GM12878 (cell line): ENCODE data around the gene IFIT2. TPM values are rescaled to one million over a fixed set of nuclear protein-coding genes. Genes with fewer than 3 reads are reported as not detected.

Experiments
- ATAC-seq: fragments of 200-7000 bp; cut with Tn5 transposase; 3 replicates; pipeline ENCODE4 v1.9.1; 2020; ENCODE audit warnings: mild to moderate bottlenecking, moderate library complexity
- BruUV-seq: library from RNA; stranded (reverse); fragments of 400-500 nt; replicated peaks from 2 replicates; lab custom pipeline; 2021; lab: Mats Ljungman, UMichigan
- CTCF ChIA-PET: fragments of 300-600 bp; sonication (Branson Sonifier 250); formaldehyde crosslinking; extraction: SDS; loops from one replicate; lab custom pipeline; 2021; ENCODE audit warnings: inconsistent platforms; lab: Yijun Ruan, JAX
- POLR2A ChIA-PET: fragments of 350-600 bp; formaldehyde crosslinking; extraction: SDS; loops from one replicate; lab custom pipeline; 2021; ENCODE audit warnings: inconsistent platforms; lab: Charles Lee
- RAD21 ChIA-PET: fragments of 300-600 bp; sonication (Branson Sonifier 250); formaldehyde crosslinking; loops from one replicate; lab custom pipeline; 2023; ENCODE audit warnings: antibody characterized with exemption; ENCODE audit not compliant: unreplicated experiment; lab: Charles Lee
- SMC1A ChIA-PET: fragments of 300-600 bp; sonication (Branson Sonifier 250); formaldehyde crosslinking; loops from one replicate; lab custom pipeline; 2023; ENCODE audit not compliant: unreplicated experiment, uncharacterized antibody; lab: Charles Lee
- DNase-seq: peaks from one replicate; pipeline ENCODE4 v3.0.0-alpha.2; 2011; ENCODE audit warnings: low read depth, low spot score
- FAIRE-seq: peaks from 3 replicates; lab custom pipeline; 2011; peaks lifted over from hg19 to GRCh38; lab: Jason Lieb, UNC
- H2AFZ ChIP-seq: 2 replicates; pipeline ENCODE4 v1.6.0; 2011; ENCODE audit warnings: low read depth, low read length, control low read depth; ENCODE audit not compliant: control insufficient read depth
- H3K27ac ChIP-seq: 2 replicates; pipeline ENCODE4 v1.5.1; 2011; ENCODE audit warnings: control low read depth; ENCODE audit not compliant: control insufficient read depth, insufficient read depth
- H3K27me3 ChIP-seq, 2 experiments: replicated peaks in 1 of 2; 2 replicates each; pipeline versions ENCODE4 v1.6.0 to v1.6.1; 2011; ENCODE audit warnings: low read length in 1 of 2; ENCODE audit not compliant: control insufficient read depth in 2 of 2, insufficient read depth in 2 of 2
- H3K36me3 ChIP-seq, 2 experiments: 2 replicates each; pipeline ENCODE4 v1.5.1; 2011; ENCODE audit warnings: low read length in 1 of 2; ENCODE audit not compliant: control insufficient read depth in 2 of 2, insufficient read depth in 2 of 2
- H3K4me1 ChIP-seq: 2 replicates; pipeline ENCODE4 v1.6.1; 2011; ENCODE audit warnings: mild to moderate bottlenecking, low read length, moderate library complexity, mixed read lengths; ENCODE audit not compliant: control insufficient read depth, insufficient read depth
- H3K4me2 ChIP-seq: 2 replicates; pipeline ENCODE4 v1.6.0; 2011; ENCODE audit warnings: control low read depth; ENCODE audit not compliant: control insufficient read depth, insufficient read depth
- H3K4me3 ChIP-seq: fragments of 200-600 bp; sonication (generic); 2 replicates; pipeline ENCODE4 v1.5.1; 2016
- H3K79me2 ChIP-seq: 2 replicates; pipeline ENCODE4 v1.6.0; 2011; ENCODE audit warnings: low read length; ENCODE audit not compliant: control insufficient read depth, insufficient read depth
- H3K9ac ChIP-seq: 2 replicates; pipeline ENCODE4 v1.8.0; 2011; ENCODE audit warnings: low read length, control low read depth, mixed read lengths; ENCODE audit not compliant: control insufficient read depth, insufficient read depth
- H3K9me3 ChIP-seq: replicated peaks from 3 replicates; pipeline ENCODE4 v1.5.1; 2011; ENCODE audit warnings: mild to moderate bottlenecking, low read length; ENCODE audit not compliant: control insufficient read depth, insufficient read depth
- H4K20me1 ChIP-seq: 2 replicates; pipeline ENCODE4 v1.6.0; 2011; ENCODE audit not compliant: control insufficient read depth, insufficient read depth
- ATF2 ChIP-seq: IDR thresholded peaks from 2 replicates; pipeline ENCODE4 v1.6.1; 2012; ENCODE audit warnings: low read length, inconsistent platforms
- BCL11A ChIP-seq: IDR thresholded peaks from 2 replicates; pipeline ENCODE4 v1.6.1; 2011; ENCODE audit warnings: low read depth, low read length
- CREB1 ChIP-seq: IDR thresholded peaks from 2 replicates; pipeline ENCODE4 v1.6.1; 2012; ENCODE audit warnings: low read depth, mild to moderate bottlenecking, inconsistent platforms
- EED ChIP-seq: sonication (generic); IDR thresholded peaks from 2 replicates; pipeline ENCODE4 v1.6.1; 2016; ENCODE audit warnings: antibody characterized with exemption, low read depth
- IKZF2 ChIP-seq, 2 experiments: fragments of 450-650 bp; IDR thresholded peaks; 2 replicates each; pipeline ENCODE4 v1.6.1; 2017; ENCODE audit warnings: mild to moderate bottlenecking in 2 of 2, moderate library complexity in 2 of 2
- IRF4 ChIP-seq: IDR thresholded peaks from 2 replicates; pipeline ENCODE4 v1.6.1; 2011; ENCODE audit warnings: low read depth, low read length
- MTA2 ChIP-seq: fragments of 450-650 bp; IDR thresholded peaks from 2 replicates; pipeline ENCODE4 v1.6.1; 2016; ENCODE audit warnings: low read depth, mild to moderate bottlenecking, moderate library complexity
- MTA3 ChIP-seq: IDR thresholded peaks from 2 replicates; pipeline ENCODE4 v1.6.1; 2012; ENCODE audit warnings: low read length, inconsistent platforms, borderline replicate concordance
- PBX3 ChIP-seq: IDR thresholded peaks from 2 replicates; pipeline ENCODE4 v1.6.1; 2011; ENCODE audit warnings: mild to moderate bottlenecking, low read depth, low read length, moderate library complexity; ENCODE audit not compliant: insufficient replicate concordance
- PML ChIP-seq: IDR thresholded peaks from 2 replicates; pipeline ENCODE4 v1.6.1; 2012; ENCODE audit warnings: low read length, inconsistent platforms
- POLR2AphosphoS2 ChIP-seq: IDR thresholded peaks from 2 replicates; pipeline ENCODE4 v1.6.1; 2011; ENCODE audit warnings: low read depth, mild to moderate bottlenecking, low read length, improper control_type of control experiment, moderate library complexity
- POU2F2 ChIP-seq: IDR thresholded peaks from 3 replicates; pipeline ENCODE4 v1.6.1; 2011; ENCODE audit warnings: low read depth, mild to moderate bottlenecking, low read length, borderline replicate concordance
- RAD51 ChIP-seq: fragments of 450-650 bp; IDR thresholded peaks from 2 replicates; pipeline ENCODE4 v1.6.1; 2016; ENCODE audit warnings: moderate library complexity, mild to moderate bottlenecking, inconsistent platforms
- RUNX3 ChIP-seq: IDR thresholded peaks from 2 replicates; pipeline ENCODE4 v1.6.1; 2012; ENCODE audit warnings: low read length, inconsistent platforms
- SKIL ChIP-seq: fragments of 450-650 bp; IDR thresholded peaks from 2 replicates; pipeline ENCODE4 v1.6.1; 2017; ENCODE audit warnings: mild to moderate bottlenecking, low read depth, inconsistent platforms; ENCODE audit not compliant: poor library complexity, severe bottlenecking
- ZBTB33 ChIP-seq: fragments of 450-650 bp; IDR thresholded peaks from 2 replicates; pipeline ENCODE4 v1.6.1; 2017; ENCODE audit warnings: mild to moderate bottlenecking
- ZNF24 ChIP-seq: fragments of 450-650 bp; IDR thresholded peaks from 2 replicates; pipeline ENCODE4 v1.6.1; 2017; ENCODE audit warnings: antibody characterized with exemption, mild to moderate bottlenecking
- ZNF384 ChIP-seq: IDR thresholded peaks from 2 replicates; pipeline ENCODE4 v1.6.1; 2012; ENCODE audit warnings: low read depth, mild to moderate bottlenecking, low read length, improper control_type of control experiment, borderline replicate concordance
- WGBS: methylation state at CpG from one replicate; pipeline ENCODE4 v1.1.6; 2016; ENCODE audit warnings: low lambda C conversion rate; ENCODE audit not compliant: insufficient replicate concordance, insufficient coverage; ENCODE audit errors: missing lambda C conversion rate; 5-methylcytosine and 5-hydroxymethylcytosine counted together
- in situ Hi-C: fragments of 300-500 bp; cut with MboI; formaldehyde crosslinking; loops from 9 replicates; pipeline ENCODE4 v1.14.3; 2018; ENCODE audit warnings: mixed read lengths
- intact Hi-C: fragments of 100-400 bp; cut with micrococcal nuclease; formaldehyde crosslinking; loops from one replicate; pipeline ENCODE4 v1.14.2; 2022; ENCODE audit not compliant: unreplicated experiment
- polyA plus RNA-seq, 11 experiments: library from polyadenylated mRNA; depleted of rRNA in 4 of 11; unstranded in 6 of 11; stranded (reverse) in 5 of 11; fragments of >200 nt; fragmentation: Nextera tagmentation in 4 of 11; fragmentation: Illumina TruSeq in 1 of 11; extraction: Ambion mirVana in 4 of 11; extraction: Trizol in 1 of 11; gene quantifications; 1 replicate in 1 of 11; 2 replicates in 10 of 11; pipeline versions ENCODE4 v1.2.1 to v1.2.3, GENCODE V29; 2011 to 2016; ENCODE audit warnings: inconsistent platforms in 2 of 11, missing spikeins in 2 of 11, low read depth in 1 of 11
- total RNA-seq, 4 experiments: library from RNA; depleted of rRNA in 3 of 4; stranded (reverse); fragments of >200 nt in 3 of 4; fragmentation: Illumina TruSeq in 1 of 4; extraction: Trizol in 1 of 4; gene quantifications; 2 replicates each; pipeline versions ENCODE4 v1.2.1 to v1.2.3, GENCODE V29; 2013 to 2021

Gene IFIT2
- total and polyA plus RNA-seq, 10 of the 15 experiments (the other 5 are each of a cell fraction or from before 2014, with no cell fraction given) = 5.2 to 14.8 (median 9.7) TPM

- H3K36me3 ChIP-seq = no peaks in the 10 kb centered on the region
- POLR2A ChIA-PET = interaction anchor here (0.5 to 1.4 kb wide), 4 partner anchors 10 to 21 kb away, joined by 3 to 6 read pairs (median 4); no protein-coding TSS in a partner anchor
- no peaks in the 10 kb centered on the region for H3K9me3 ChIP-seq
- H3K4me2 ChIP-seq = peak overlapping the region; percentile 81
- no peaks in the 10 kb centered on the region for H3K27me3 ChIP-seq
- WGBS = 0% methylated on average over 1 of the region's 1 CpG
- H2AFZ ChIP-seq = no peak overlapping the region
- FAIRE-seq (peak; percentile 95), DNase-seq (peak; percentile 82), ATAC-seq (peak; percentile 92)
- H3K9ac ChIP-seq = peak overlapping the region; percentile 32; the same call in 1 of the 2 replicates
- no peaks in the 10 kb centered on the region for H4K20me1 ChIP-seq
- H3K27ac ChIP-seq = peak overlapping the region; percentile 73
- H3K4me1 ChIP-seq = peaks cover 45% of the 10 kb centered on the region
- in situ Hi-C loops = no loop called here
- BruUV-seq = no TSS peak
- CTCF ChIA-PET = interaction anchor here (1.1 to 3.5 kb wide), 5 partner anchors 12 to 68 kb away, joined by 3 to 34 read pairs (median 5); partner anchors contain the start of gene IFIT2
- H3K4me3 ChIP-seq = peak overlapping the region; percentile 42
- no peaks in the 10 kb centered on the region for H3K79me2 ChIP-seq
- intact Hi-C loops = loop anchor here (1.0 kb wide), 1 partner anchor 18 kb away; no protein-coding TSS in a partner anchor
- RAD21 ChIA-PET = interaction anchor here (0.9 to 3.1 kb wide), 6 partner anchors 12 to 109 kb away, joined by 3 to 38 read pairs (median 8); partner anchors contain the start of gene IFIT2
- SMC1A ChIA-PET = interaction anchor here (0.9 to 8.3 kb wide), 6 partner anchors 12 to 134 kb away, joined by 3 to 97 read pairs (median 4); no protein-coding TSS in a partner anchor
- TF ChIP-seq ZBTB33 = no peak
- peak; percentile 63; the same call in 1 of the 2 replicates for TF ChIP-seq MTA3
- peak; percentile 58; the same call in 1 of the 2 replicates for TF ChIP-seq ZNF24
- no peak for TF ChIP-seq PBX3
- TF ChIP-seq RUNX3 = peak; percentile 89
- TF ChIP-seq EED = peak; percentile 92
- peak; percentile 80 for TF ChIP-seq BCL11A
- TF ChIP-seq POLR2AphosphoS2 = no peak
- peak; percentile 93 for TF ChIP-seq IRF4
- TF ChIP-seq RAD51 = 0 out of 2 replicates have a peak, but pooled peaks have one; percentile 10
- TF ChIP-seq POU2F2 = peak; percentile 90; the same call in 2 of the 3 replicates
- 0 out of 2 replicates have a peak, but pooled peaks have one; percentile 7 for TF ChIP-seq PML
- TF ChIP-seq SKIL = peak; percentile 73
- peak; percentile 80 for TF ChIP-seq MTA2
- TF ChIP-seq IKZF2 (IDR thresholded peaks at IDR 0.05) = peak; percentile 83 to 89
- no peak for TF ChIP-seq ZNF384
- TF ChIP-seq ATF2 = peak; percentile 68; the same call in 1 of the 2 replicates
- TF ChIP-seq CREB1 = 0 out of 2 replicates have a peak, but pooled peaks have one; percentile 26
Measured at GRCh38 chr10:89351412-89351779, 49.5 kb downstream of the IFIT2 start.
